Hepatocyte (in vitro differentiated cells): ENCODE measurements around the gene CBX7. TPM values are rescaled to one million over a fixed set of nuclear protein-coding genes. Genes with fewer than 3 reads are reported as not detected.
A peak's percentile ranks its signal among the peaks of the same experiment; 100 is the strongest.
"Not testable (repeated sequence)": the region's sequence is repeated elsewhere in the genome, so short reads cannot be mapped to it uniquely, and the experiment has no call there.

Source experiments
- DNase-seq: peaks from one replicate; pipeline ENCODE4 v3.0.0-alpha.2; 2016; ENCODE audit warnings: low spot score
- H2AFZ ChIP-seq: fragments of 200-600 bp; sonication (generic); 2 replicates; pipeline ENCODE4 v1.6.0; 2016; ENCODE audit warnings: antibody characterized with exemption, mild to moderate bottlenecking
- H3K27ac ChIP-seq: fragments of 200-600 bp; sonication (generic); 2 replicates; pipeline ENCODE4 v1.5.1; 2016; ENCODE audit warnings: mild to moderate bottlenecking
- H3K27me3 ChIP-seq: fragments of 200-600 bp; sonication (generic); 2 replicates; pipeline ENCODE4 v1.6.1; 2016
- H3K36me3 ChIP-seq: fragments of 200-600 bp; sonication (generic); replicated peaks from 2 replicates; pipeline ENCODE4 v1.5.1; 2016; ENCODE audit warnings: low read depth; ENCODE audit not compliant: insufficient read depth
- H3K4me1 ChIP-seq: fragments of 200-600 bp; sonication (generic); 2 replicates; pipeline ENCODE4 v1.5.1; 2016; ENCODE audit warnings: mild to moderate bottlenecking, moderate library complexity; ENCODE audit not compliant: insufficient read depth
- H3K4me2 ChIP-seq: fragments of 200-600 bp; sonication (generic); 2 replicates; pipeline ENCODE4 v1.6.0; 2016
- H3K4me3 ChIP-seq: fragments of 200-600 bp; sonication (generic); 2 replicates; pipeline ENCODE4 v1.5.1; 2016; ENCODE audit warnings: mild to moderate bottlenecking
- H3K79me2 ChIP-seq: fragments of 200-600 bp; sonication (generic); 2 replicates; pipeline ENCODE4 v1.6.0; 2017; ENCODE audit warnings: mild to moderate bottlenecking
- H3K9me2 ChIP-seq: fragments of 200-600 bp; sonication (generic); replicated peaks from 2 replicates; pipeline ENCODE4 v1.6.0; 2017; ENCODE audit warnings: mild to moderate bottlenecking; ENCODE audit not compliant: insufficient read depth
- H3K9me3 ChIP-seq: fragments of 200-600 bp; sonication (generic); 2 replicates; pipeline ENCODE4 v1.5.1; 2016; ENCODE audit warnings: low read depth, mild to moderate bottlenecking
- H4K20me1 ChIP-seq: fragments of 200-600 bp; sonication (generic); 2 replicates; pipeline ENCODE4 v1.6.0; 2016; ENCODE audit warnings: mild to moderate bottlenecking; ENCODE audit not compliant: insufficient read depth, poor library complexity, severe bottlenecking
- EZH2 ChIP-seq: fragments of 200-600 bp; sonication (generic); IDR thresholded peaks from 2 replicates; pipeline ENCODE4 v1.6.1; 2016; ENCODE audit warnings: antibody characterized with exemption, mild to moderate bottlenecking, borderline replicate concordance
- EZH2phosphoT487 ChIP-seq: fragments of 200-600 bp; sonication (generic); IDR thresholded peaks from one replicate; pipeline ENCODE4 v1.6.1; 2018; ENCODE audit warnings: antibody characterized with exemption, mild to moderate bottlenecking, low read depth, moderate library complexity; ENCODE audit not compliant: unreplicated experiment, severe bottlenecking
- WGBS: methylation state at CpG from one replicate; pipeline ENCODE4 v1.1.6; 2016; ENCODE audit warnings: low lambda C conversion rate; ENCODE audit errors: missing lambda C conversion rate; 5-methylcytosine and 5-hydroxymethylcytosine counted together
- polyA plus RNA-seq: library from polyadenylated mRNA; unstranded; fragments of >200 nt; fragmentation: Nextera tagmentation; extraction: Ambion mirVana; gene quantifications from 2 replicates; pipeline ENCODE4 v1.2.1, GENCODE V29; 2016
- total RNA-seq: library from RNA; depleted of rRNA; stranded (reverse); fragments of >200 nt; gene quantifications from 2 replicates; pipeline ENCODE4 v1.2.3, GENCODE V29; 2014
- TF ChIP-seq, protein P1 (sequence below): fragments of 200-600 bp; sonication (generic); IDR thresholded peaks from 2 replicates; pipeline ENCODE4 v1.5.1; 2016; ENCODE audit warnings: antibody characterized with exemption, mild to moderate bottlenecking; ENCODE audit not compliant: poor library complexity

CBX7 gene
- total and polyA plus RNA-seq, 2 experiments from 2014 or later, result 4.2 to 9.6 TPM

DNA sequence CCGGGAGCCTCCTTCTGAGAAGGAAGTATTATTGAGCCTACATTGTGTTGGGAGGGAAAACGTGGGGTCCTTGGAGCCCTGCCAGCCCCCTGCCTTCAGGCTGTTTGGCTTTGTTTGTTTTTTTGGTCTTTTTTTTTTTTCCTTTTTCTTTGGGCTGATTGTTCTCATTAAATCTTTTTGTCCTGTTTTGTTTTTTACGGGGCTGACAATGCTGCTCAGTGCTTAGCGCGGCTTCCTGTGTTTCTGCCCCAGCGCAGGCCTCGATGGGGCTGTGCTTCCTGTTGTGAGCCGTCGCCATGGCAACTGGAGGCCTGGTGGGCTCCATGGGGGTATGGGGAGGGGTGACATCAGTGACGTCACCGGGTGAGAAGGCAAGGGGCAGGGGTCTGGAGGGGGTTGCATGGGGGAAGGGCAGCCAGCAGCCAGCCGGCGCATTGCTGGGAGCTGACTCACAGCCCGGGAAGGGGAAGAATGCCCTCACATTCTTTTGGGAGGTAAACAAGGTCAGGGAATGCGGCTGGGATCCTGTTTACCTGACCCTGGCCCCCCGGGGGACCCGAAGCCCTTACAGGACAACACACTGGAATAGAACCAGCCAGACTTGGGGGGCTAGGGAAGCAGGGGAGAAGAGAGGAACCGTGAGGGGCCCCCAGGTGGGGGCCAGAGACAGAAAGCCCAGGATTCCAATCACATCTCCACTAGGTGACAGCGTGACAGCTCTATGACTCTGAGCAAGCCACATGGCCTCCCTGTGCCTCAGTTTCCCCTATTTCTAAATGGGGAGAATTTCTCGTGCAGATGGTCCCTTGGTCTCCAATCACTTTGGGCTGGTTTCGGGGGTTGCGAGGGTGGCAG lies 22.2 kb upstream of the CBX7 start:
- no peaks in the 10 kb centered on the region for H3K36me3 ChIP-seq
- H3K4me1 ChIP-seq, result peaks cover 30% of the 10 kb centered on the region
- no peaks in the 10 kb centered on the region for H3K9me3 ChIP-seq
- no peak overlapping the region for H3K4me3 ChIP-seq
- peak overlapping the region; percentile 45 for H3K4me2 ChIP-seq
- H4K20me1 ChIP-seq, result no peaks in the 10 kb centered on the region
- H2AFZ ChIP-seq, result no peak overlapping the region
- WGBS, result 28% methylated on average over 17 of the region's 22 CpGs
- H3K9me2 ChIP-seq, result no peaks in the 10 kb centered on the region
- H3K27ac ChIP-seq, result peak overlapping the region; percentile 76
- H3K27me3 ChIP-seq, result no peaks in the 10 kb centered on the region
- TF ChIP-seq EZH2phosphoT487 (no peak), EZH2 (no peak)
- TF ChIP-seq, protein P1, sequence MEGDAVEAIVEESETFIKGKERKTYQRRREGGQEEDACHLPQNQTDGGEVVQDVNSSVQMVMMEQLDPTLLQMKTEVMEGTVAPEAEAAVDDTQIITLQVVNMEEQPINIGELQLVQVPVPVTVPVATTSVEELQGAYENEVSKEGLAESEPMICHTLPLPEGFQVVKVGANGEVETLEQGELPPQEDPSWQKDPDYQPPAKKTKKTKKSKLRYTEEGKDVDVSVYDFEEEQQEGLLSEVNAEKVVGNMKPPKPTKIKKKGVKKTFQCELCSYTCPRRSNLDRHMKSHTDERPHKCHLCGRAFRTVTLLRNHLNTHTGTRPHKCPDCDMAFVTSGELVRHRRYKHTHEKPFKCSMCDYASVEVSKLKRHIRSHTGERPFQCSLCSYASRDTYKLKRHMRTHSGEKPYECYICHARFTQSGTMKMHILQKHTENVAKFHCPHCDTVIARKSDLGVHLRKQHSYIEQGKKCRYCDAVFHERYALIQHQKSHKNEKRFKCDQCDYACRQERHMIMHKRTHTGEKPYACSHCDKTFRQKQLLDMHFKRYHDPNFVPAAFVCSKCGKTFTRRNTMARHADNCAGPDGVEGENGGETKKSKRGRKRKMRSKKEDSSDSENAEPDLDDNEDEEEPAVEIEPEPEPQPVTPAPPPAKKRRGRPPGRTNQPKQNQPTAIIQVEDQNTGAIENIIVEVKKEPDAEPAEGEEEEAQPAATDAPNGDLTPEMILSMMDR, result no peak
- H3K79me2 ChIP-seq, result no peaks in the 10 kb centered on the region
- peak; percentile 90 for DNase-seq

DNA sequence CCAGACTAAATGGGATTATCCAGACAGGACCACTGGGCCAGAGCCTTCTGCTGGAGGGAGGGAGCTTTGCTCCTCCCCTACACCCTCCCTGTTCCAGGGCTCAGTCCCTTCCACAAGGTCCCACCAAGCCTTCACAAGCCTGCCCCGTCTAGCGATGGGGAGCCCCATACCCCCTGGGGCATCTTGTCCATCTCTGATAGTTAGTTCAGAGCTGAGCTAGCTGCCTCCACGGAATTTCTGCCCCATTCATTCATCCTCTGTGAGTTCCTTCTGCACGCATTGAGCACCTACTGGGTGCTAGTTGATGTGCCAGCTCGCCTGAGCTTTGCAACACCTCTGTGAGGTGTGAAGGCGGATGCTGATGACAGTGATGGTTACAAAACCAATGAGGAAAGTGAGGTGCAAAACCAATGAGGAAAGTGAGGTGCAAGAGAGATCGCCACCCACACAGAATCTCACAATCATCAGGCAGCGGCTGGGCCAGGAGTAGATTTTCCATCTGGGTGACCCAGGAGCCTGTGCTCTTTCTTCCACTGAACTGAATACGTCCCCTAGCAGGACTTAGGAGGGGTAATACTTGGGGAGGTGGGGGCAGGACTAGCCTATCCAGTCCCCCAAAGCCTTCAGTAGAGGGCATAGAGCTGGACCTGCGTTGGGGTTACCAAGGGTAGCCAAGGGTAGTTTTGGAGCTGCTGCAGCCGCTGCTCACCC lies 21.5 kb upstream of the CBX7 start:
- no peaks in the 10 kb centered on the region for H3K9me3 ChIP-seq
- DNase-seq, result no peak
- TF ChIP-seq, protein P1, result no peak
- TF ChIP-seq EZH2phosphoT487 (no peak), EZH2 (no peak)
- peaks cover 30% of the 10 kb centered on the region for H3K4me1 ChIP-seq
- H3K4me2 ChIP-seq, result peak overlapping the region; percentile 45
- WGBS, result 71% methylated on average over 11 of the region's 11 CpGs
- H3K9me2 ChIP-seq, result no peaks in the 10 kb centered on the region
- H3K27ac ChIP-seq, result peak overlapping the region; percentile 76
- H4K20me1 ChIP-seq, result no peaks in the 10 kb centered on the region
- no peak overlapping the region for H3K4me3 ChIP-seq
- no peak overlapping the region for H2AFZ ChIP-seq
- H3K36me3 ChIP-seq, result no peaks in the 10 kb centered on the region
- no peaks in the 10 kb centered on the region for H3K27me3 ChIP-seq
- H3K79me2 ChIP-seq, result no peaks in the 10 kb centered on the region

DNA sequence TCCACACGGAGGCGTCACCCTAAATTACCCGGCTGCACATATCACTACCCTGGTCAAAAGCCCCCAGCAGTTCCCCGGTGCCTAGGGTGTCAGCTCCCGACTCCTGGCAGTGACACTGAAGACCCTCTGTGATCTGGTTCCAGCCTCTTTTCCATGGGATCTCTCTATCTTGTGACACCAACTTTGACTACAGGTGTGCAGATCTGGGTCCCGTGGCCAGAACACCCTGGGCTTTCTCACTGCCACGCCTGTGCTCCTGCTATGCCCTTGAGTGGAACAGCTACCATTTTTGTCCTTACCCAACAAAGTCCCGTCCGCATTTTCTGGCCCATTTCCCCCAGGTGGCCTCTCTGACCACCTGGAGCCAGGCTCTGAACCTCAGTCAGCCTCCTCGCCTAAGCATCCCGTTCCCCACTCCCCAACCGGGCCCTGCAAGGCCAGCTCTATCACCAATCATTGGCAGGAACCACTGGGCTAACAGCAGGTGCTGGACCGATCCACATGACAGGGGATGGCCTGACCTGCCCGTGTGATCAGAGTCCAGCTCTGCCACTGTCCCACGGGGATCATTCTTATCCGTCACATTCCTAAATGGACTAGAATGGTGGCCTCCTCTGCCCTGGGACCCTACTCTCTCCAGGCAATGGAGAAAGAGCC lies 20.7 kb upstream of the CBX7 start:
- no peak overlapping the region for H3K4me2 ChIP-seq
- no peaks in the 10 kb centered on the region for H3K27me3 ChIP-seq
- 87% methylated on average over 16 of the region's 16 CpGs for WGBS
- H3K27ac ChIP-seq, result no peak overlapping the region
- H3K4me1 ChIP-seq, result peaks cover 30% of the 10 kb centered on the region
- H3K9me2 ChIP-seq, result no peaks in the 10 kb centered on the region
- TF ChIP-seq EZH2 (no peak), EZH2phosphoT487 (no peak)
- TF ChIP-seq, protein P1, result no peak
- H3K4me3 ChIP-seq, result no peak overlapping the region
- H3K36me3 ChIP-seq, result no peaks in the 10 kb centered on the region
- no peak overlapping the region for H2AFZ ChIP-seq
- no peaks in the 10 kb centered on the region for H3K9me3 ChIP-seq
- H3K79me2 ChIP-seq, result no peaks in the 10 kb centered on the region
- H4K20me1 ChIP-seq, result no peaks in the 10 kb centered on the region
- DNase-seq, result no peak

DNA sequence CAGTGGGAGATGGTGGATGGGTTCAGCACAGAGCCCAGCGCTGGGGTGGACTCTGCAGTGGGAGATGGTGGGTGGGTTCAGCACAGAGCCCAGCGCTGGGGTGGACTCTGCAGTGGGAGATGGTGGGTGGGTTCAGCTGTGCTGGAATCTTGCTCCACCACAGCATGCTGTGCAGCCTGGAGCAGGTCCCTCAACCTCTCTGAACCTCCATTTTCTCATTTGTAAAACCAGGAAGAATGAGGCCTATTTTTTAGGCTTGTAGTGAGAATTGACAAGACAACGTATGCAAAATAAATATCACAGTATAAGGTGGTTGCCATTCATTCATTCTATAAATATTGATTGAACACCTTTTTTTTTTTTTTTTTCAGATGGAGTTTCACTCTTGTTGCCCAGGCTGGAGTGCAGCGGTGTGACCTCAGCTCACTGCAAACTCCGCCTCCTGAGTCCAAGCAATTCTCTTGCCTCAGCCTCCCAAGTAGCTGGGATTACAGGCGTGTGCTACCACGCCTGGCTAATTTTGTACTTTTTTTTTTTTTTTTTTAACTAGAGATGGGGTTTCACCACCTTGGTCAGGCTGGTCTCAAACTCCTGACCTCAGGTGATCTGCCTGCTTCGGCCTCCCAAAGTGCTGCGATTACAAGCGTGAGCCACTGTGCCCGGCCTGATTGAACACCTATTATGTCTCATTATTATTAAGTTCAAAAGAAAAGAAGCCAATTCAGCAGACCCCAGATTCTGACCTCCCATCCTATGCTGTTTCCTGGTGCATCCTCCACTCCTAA lies 20.0 kb upstream of the CBX7 start:
- not testable (repeated sequence) for H3K9me2 ChIP-seq, H3K27ac ChIP-seq, H3K79me2 ChIP-seq, H3K4me2 ChIP-seq, DNase-seq, H4K20me1 ChIP-seq, H2AFZ ChIP-seq, H3K4me3 ChIP-seq, H3K27me3 ChIP-seq, H3K9me3 ChIP-seq, H3K36me3 ChIP-seq
- peaks cover 30% of the 10 kb centered on the region for H3K4me1 ChIP-seq
- WGBS, result 94% methylated on average over 11 of the region's 11 CpGs
